ENCODE data around the gene REC8. TPM values are rescaled to one million over a fixed set of nuclear protein-coding genes. Genes with fewer than 3 reads are reported as not detected.
A peak's percentile ranks its signal among the peaks of the same experiment; 100 is the strongest.

The REC8 gene
- total RNA-seq, 2 experiments from 2014 or later: 19.3 to 22.3 TPM

GRCh38 chr14:24132061-24132685 is 39.7 kb upstream of the REC8 start:
- intact Hi-C loops (cut with micrococcal nuclease): no loop called here

GRCh38 chr14:24132976-24133375 is 38.9 kb upstream of the REC8 start:
- intact Hi-C loops (cut with micrococcal nuclease): no loop called here
- peaks cover 14% of the 10 kb centered on the region for H3K36me3 Mint-ChIP-seq (ENCODE audit: low read depth)
- H3K4me3 Mint-ChIP-seq: no peak overlapping the region
- H3K9me3 Mint-ChIP-seq: no peaks in the 10 kb centered on the region
- no peak for DNase-seq
- H3K27me3 Mint-ChIP-seq (ENCODE audit: low read depth): no peaks in the 10 kb centered on the region
- CTCF ChIA-PET: interaction anchor here (1.0 to 4.8 kb wide), 4 partner anchors 8 to 83 kb away, joined by 3 to 43 read pairs (median 4); partner anchors contain the start of genes EMC9 and MDP1
- peak overlapping the region; percentile 77 for H3K27ac Mint-ChIP-seq
- H3K4me1 Mint-ChIP-seq (ENCODE audit: low read depth): peaks cover 30% of the 10 kb centered on the region

More at GRCh38 chr14:24132061-24132685, 39.7 kb upstream of the REC8 start:
- peaks cover 25% of the 10 kb centered on the region for H3K4me1 Mint-ChIP-seq (ENCODE audit: low read depth)
- H3K27ac Mint-ChIP-seq: peak overlapping the region; percentile 77
- no peaks in the 10 kb centered on the region for H3K9me3 Mint-ChIP-seq
- CTCF ChIA-PET: interaction anchor here (1.8 kb wide), 1 partner anchor 9 kb away, joined by 5 read pairs; the partner anchor contains the start of gene EMC9
- H3K4me3 Mint-ChIP-seq: peak overlapping the region; percentile 25
- no peaks in the 10 kb centered on the region for H3K27me3 Mint-ChIP-seq (ENCODE audit: low read depth)
- H3K36me3 Mint-ChIP-seq (ENCODE audit: low read depth): peaks cover 7% of the 10 kb centered on the region
- DNase-seq: peak; percentile 47

- no peaks in the 10 kb centered on the region for H3K9me3 Mint-ChIP-seq
- H3K27ac Mint-ChIP-seq: no peak overlapping the region
- H3K4me1 Mint-ChIP-seq (ENCODE audit: low read depth): peaks cover 37% of the 10 kb centered on the region
- H3K36me3 Mint-ChIP-seq (ENCODE audit: low read depth): peaks cover 19% of the 10 kb centered on the region
- intact Hi-C loops (cut with micrococcal nuclease): no loop called here
- CTCF ChIA-PET: interaction anchor here (0.6 to 4.8 kb wide), 7 partner anchors 16 to 520 kb away, joined by 3 to 43 read pairs (median 3); partner anchors contain the start of gene MDP1
- no peak for DNase-seq
- no peaks in the 10 kb centered on the region for H3K27me3 Mint-ChIP-seq (ENCODE audit: low read depth)
- no peak overlapping the region for H3K4me3 Mint-ChIP-seq
Observed at GRCh38 chr14:24133735-24134134, 38.1 kb upstream of the REC8 start.

- Mint-ChIP-seq H3K27ac (peak overlapping the region; percentile 69), H3K36me3 (ENCODE audit: low read depth) (peaks cover 31% of the 10 kb centered on the region), H3K27me3 (ENCODE audit: low read depth) (no peaks in the 10 kb centered on the region), H3K4me1 (ENCODE audit: low read depth) (peaks cover 51% of the 10 kb centered on the region), H3K9me3 (no peaks in the 10 kb centered on the region), H3K4me3 (peak overlapping the region; percentile 86)
- intact Hi-C loops (cut with micrococcal nuclease): no loop called here
- peak; percentile 29 for DNase-seq
- CTCF ChIA-PET: interaction anchor here (0.8 to 4.8 kb wide), 4 partner anchors 16 to 26 kb away, joined by 4 to 43 read pairs (median 18); partner anchors contain the start of genes DCAF11, IRF9 and NRL
Observed at GRCh38 chr14:24135584-24135833, 36.4 kb upstream of the REC8 start.

- H3K27me3 Mint-ChIP-seq (ENCODE audit: low read depth): no peaks in the 10 kb centered on the region
- H3K27ac Mint-ChIP-seq: peak within 1 kb of the TSS; percentile 93
- CTCF ChIA-PET: interaction anchor here (1.6 to 4.8 kb wide), 4 partner anchors 9 to 27 kb away, joined by 5 to 43 read pairs (median 18); partner anchors contain the start of genes DCAF11, IRF9 and NRL
- peaks cover 52% of the 10 kb centered on the region for H3K4me1 Mint-ChIP-seq (ENCODE audit: low read depth)
- peak within 1 kb of the TSS; percentile 86 for H3K4me3 Mint-ChIP-seq
- DNase-seq: peak; percentile 97
- H3K36me3 Mint-ChIP-seq (ENCODE audit: low read depth): peaks cover 36% of the 10 kb centered on the region
- intact Hi-C loops (cut with micrococcal nuclease): loop anchor here (1.0 kb wide), 3 partner anchors 11 to 25 kb away; partner anchors contain the start of genes DCAF11, IRF9, NRL and RNF31
- no peaks in the 10 kb centered on the region for H3K9me3 Mint-ChIP-seq
Observed at GRCh38 chr14:24135834-24136683, 35.8 kb upstream of the REC8 start, which contains the start of gene PSME1. PSME1 (plus strand) TSS chr14:24136194; CDS start chr14:24136263, 69 bp downstream.

- Mint-ChIP-seq H3K36me3 (ENCODE audit: low read depth) (peaks cover 38% of the 10 kb centered on the region), H3K4me1 (ENCODE audit: low read depth) (peaks cover 53% of the 10 kb centered on the region), H3K27me3 (ENCODE audit: low read depth) (no peaks in the 10 kb centered on the region), H3K9me3 (no peaks in the 10 kb centered on the region), H3K4me3 (peak overlapping the region; percentile 86), H3K27ac (peak overlapping the region; percentile 93)
- intact Hi-C loops (cut with micrococcal nuclease): loop anchor here (1.0 kb wide), 3 partner anchors 10 to 24 kb away; partner anchors contain the start of genes DCAF11, IRF9, NRL and RNF31
- peak; percentile 35 for DNase-seq
- CTCF ChIA-PET: interaction anchor here (1.3 to 4.8 kb wide), 6 partner anchors 9 to 197 kb away, joined by 5 to 43 read pairs (median 10); partner anchors contain the start of genes DCAF11, IRF9, NRL and RNF31
Observed at GRCh38 chr14:24136684-24137528, 35.0 kb upstream of the REC8 start.

- peak overlapping the region; percentile 93 for H3K27ac Mint-ChIP-seq
- H3K4me1 Mint-ChIP-seq (ENCODE audit: low read depth): peaks cover 50% of the 10 kb centered on the region
- peaks cover 41% of the 10 kb centered on the region for H3K36me3 Mint-ChIP-seq (ENCODE audit: low read depth)
- peak overlapping the region; percentile 86 for H3K4me3 Mint-ChIP-seq
- no peak for DNase-seq
- no peaks in the 10 kb centered on the region for H3K27me3 Mint-ChIP-seq (ENCODE audit: low read depth)
- H3K9me3 Mint-ChIP-seq: no peaks in the 10 kb centered on the region
- CTCF ChIA-PET: interaction anchor here (1.3 to 4.8 kb wide), 6 partner anchors 8 to 196 kb away, joined by 5 to 43 read pairs (median 10); partner anchors contain the start of genes DCAF11, IRF9, NRL and RNF31
- intact Hi-C loops (cut with micrococcal nuclease): no loop called here
Observed at GRCh38 chr14:24137529-24138395, 34.1 kb upstream of the REC8 start.

GRCh38 chr14:24138396-24139271 is 33.2 kb upstream of the REC8 start:
- DNase-seq: no peak
- no peaks in the 10 kb centered on the region for H3K9me3 Mint-ChIP-seq
- H3K4me1 Mint-ChIP-seq (ENCODE audit: low read depth): peaks cover 54% of the 10 kb centered on the region
- peak overlapping the region; percentile 99 for H3K4me3 Mint-ChIP-seq
- CTCF ChIA-PET: interaction anchor here (0.6 to 4.7 kb wide), 8 partner anchors 9 to 195 kb away, joined by 3 to 22 read pairs (median 4); partner anchors contain the start of genes DCAF11, IRF9, NRL and RNF31
- no peaks in the 10 kb centered on the region for H3K27me3 Mint-ChIP-seq (ENCODE audit: low read depth)
- H3K27ac Mint-ChIP-seq: peak overlapping the region; percentile 93
- peaks cover 46% of the 10 kb centered on the region for H3K36me3 Mint-ChIP-seq (ENCODE audit: low read depth)
- intact Hi-C loops (cut with micrococcal nuclease): no loop called here

GRCh38 chr14:24139272-24139934 is 32.5 kb upstream of the REC8 start:
- intact Hi-C loops (cut with micrococcal nuclease): no loop called here
- CTCF ChIA-PET: interaction anchor here (0.6 to 4.7 kb wide), 5 partner anchors 21 to 81 kb away, joined by 3 to 22 read pairs (median 3); partner anchors contain the start of genes DCAF11, IRF9 and NRL
- Mint-ChIP-seq H3K9me3 (no peaks in the 10 kb centered on the region), H3K36me3 (ENCODE audit: low read depth) (peaks cover 51% of the 10 kb centered on the region), H3K27ac (peak overlapping the region; percentile 46), H3K4me1 (ENCODE audit: low read depth) (peaks cover 61% of the 10 kb centered on the region), H3K4me3 (peak overlapping the region; percentile 99), H3K27me3 (ENCODE audit: low read depth) (no peaks in the 10 kb centered on the region)
- DNase-seq: peak; percentile 38
